Testis (tissue), 2 donors: ENCODE results near the gene RPS6KA3.

Source experiments
- CTCF ChIP-seq, 3 experiments: fragments of 450-650 bp in 2 of 3; fragments of 200-600 bp in 1 of 3; sonication (generic) in 1 of 3; IDR thresholded peaks; one replicate each; pipeline ENCODE4 v1.5.1; 2016 to 2019; ENCODE audit warnings: antibody characterized with exemption in 3 of 3, mild to moderate bottlenecking in 2 of 3, moderate library complexity in 1 of 3
- POLR2A ChIP-seq: fragments of 450-650 bp; IDR thresholded peaks from one replicate; pipeline ENCODE4 v1.6.1; 2017; ENCODE audit warnings: antibody characterized with exemption, mild to moderate bottlenecking, moderate library complexity

- TF ChIP-seq CTCF (IDR thresholded peaks at IDR 0.05) (no peak), POLR2A (no peak)
Measured at GRCh38 chrX:20315140-20315539, 48.4 kb upstream of the RPS6KA3 start.
